Neuron (in vitro differentiated cells): ENCODE results near the gene FOXC1.

Experiments
- H2AFZ ChIP-seq: one replicate; pipeline ENCODE4 v1.6.1; 2013; ENCODE audit warnings: low read depth, mild to moderate bottlenecking, inconsistent platforms, low read length, moderate library complexity
- H3K27me3 ChIP-seq: one replicate; pipeline ENCODE4 v1.6.1; 2013; ENCODE audit warnings: low read length; ENCODE audit not compliant: insufficient read depth
- H3K36me3 ChIP-seq: one replicate; pipeline ENCODE4 v1.6.1; 2013; ENCODE audit warnings: low read length; ENCODE audit not compliant: insufficient read depth
- H3K4me1 ChIP-seq: one replicate; pipeline ENCODE4 v1.6.1; 2013; ENCODE audit warnings: low read length; ENCODE audit not compliant: insufficient read depth
- H3K4me3 ChIP-seq: 2 replicates; pipeline ENCODE4 v1.5.1; 2013; ENCODE audit warnings: mild to moderate bottlenecking, low read length, moderate library complexity
- H3K9me3 ChIP-seq: one replicate; pipeline ENCODE4 v1.6.1; 2013; ENCODE audit warnings: low read length

Gene FOXC1

GRCh38 chr6:1597924-1598323, 11.8 kb upstream of the FOXC1 start:
- Histone ChIP-seq H3K27me3 (peaks cover 15% of the 10 kb centered on the region), H2AFZ (no peak overlapping the region), H3K4me3 (no peak overlapping the region), H3K4me1 (peaks cover 9% of the 10 kb centered on the region), H3K36me3 (no peaks in the 10 kb centered on the region), H3K9me3 (no peaks in the 10 kb centered on the region)

DNA sequence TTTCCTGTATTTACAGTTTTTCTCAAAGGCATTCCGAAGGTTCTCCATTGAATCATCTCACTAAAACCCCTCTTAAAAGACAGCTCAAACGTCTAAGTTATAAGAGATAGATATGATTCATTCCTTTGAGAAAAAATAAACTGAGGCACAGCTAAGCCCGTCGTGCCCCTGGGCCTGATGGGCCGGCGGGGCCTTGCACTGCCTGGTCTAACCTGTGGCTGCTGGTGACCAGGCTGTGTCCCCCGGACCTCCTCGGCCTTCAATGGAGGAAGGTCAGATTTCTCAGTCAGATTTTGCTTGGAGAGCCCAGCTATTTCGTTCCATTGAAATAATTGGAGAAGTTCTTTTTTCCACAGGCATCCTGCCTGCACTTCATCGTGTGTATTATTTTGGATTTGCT, 11.3 kb upstream of the FOXC1 start:
- Histone ChIP-seq H3K36me3 (no peaks in the 10 kb centered on the region), H3K4me3 (no peak overlapping the region), H2AFZ (no peak overlapping the region), H3K9me3 (no peaks in the 10 kb centered on the region), H3K4me1 (peaks cover 9% of the 10 kb centered on the region), H3K27me3 (peaks cover 19% of the 10 kb centered on the region)

DNA sequence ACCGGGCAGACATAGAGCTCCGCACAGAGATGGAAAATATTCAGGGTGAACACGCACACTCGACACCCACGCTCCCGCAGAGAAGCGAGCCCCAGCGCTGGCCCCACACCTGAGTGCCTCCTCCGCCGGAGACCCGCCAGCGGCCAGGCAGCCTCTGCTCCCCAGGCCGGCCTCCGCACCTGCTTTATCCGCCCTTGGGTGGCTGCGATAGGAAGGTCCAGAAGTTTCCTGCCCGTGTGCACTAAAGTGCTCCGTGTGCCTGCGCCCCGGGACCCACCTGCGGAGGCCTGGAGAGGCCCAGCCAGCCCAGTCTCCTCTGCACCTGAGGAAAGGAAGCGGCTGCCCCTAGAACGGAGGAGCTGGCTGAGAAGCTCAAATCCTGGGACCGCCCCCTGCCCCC, 10.8 kb upstream of the FOXC1 start:
- Histone ChIP-seq H3K27me3 (peaks cover 23% of the 10 kb centered on the region), H3K4me3 (no peak overlapping the region), H2AFZ (no peak overlapping the region), H3K9me3 (no peaks in the 10 kb centered on the region), H3K4me1 (peaks cover 9% of the 10 kb centered on the region), H3K36me3 (no peaks in the 10 kb centered on the region)

- H3K36me3 ChIP-seq = no peaks in the 10 kb centered on the region
- no peak overlapping the region for H2AFZ ChIP-seq
- H3K9me3 ChIP-seq = no peaks in the 10 kb centered on the region
- peaks cover 24% of the 10 kb centered on the region for H3K27me3 ChIP-seq
- no peak overlapping the region for H3K4me3 ChIP-seq
- peaks cover 9% of the 10 kb centered on the region for H3K4me1 ChIP-seq
Measured at GRCh38 chr6:1599469-1599868, 10.2 kb upstream of the FOXC1 start.

DNA sequence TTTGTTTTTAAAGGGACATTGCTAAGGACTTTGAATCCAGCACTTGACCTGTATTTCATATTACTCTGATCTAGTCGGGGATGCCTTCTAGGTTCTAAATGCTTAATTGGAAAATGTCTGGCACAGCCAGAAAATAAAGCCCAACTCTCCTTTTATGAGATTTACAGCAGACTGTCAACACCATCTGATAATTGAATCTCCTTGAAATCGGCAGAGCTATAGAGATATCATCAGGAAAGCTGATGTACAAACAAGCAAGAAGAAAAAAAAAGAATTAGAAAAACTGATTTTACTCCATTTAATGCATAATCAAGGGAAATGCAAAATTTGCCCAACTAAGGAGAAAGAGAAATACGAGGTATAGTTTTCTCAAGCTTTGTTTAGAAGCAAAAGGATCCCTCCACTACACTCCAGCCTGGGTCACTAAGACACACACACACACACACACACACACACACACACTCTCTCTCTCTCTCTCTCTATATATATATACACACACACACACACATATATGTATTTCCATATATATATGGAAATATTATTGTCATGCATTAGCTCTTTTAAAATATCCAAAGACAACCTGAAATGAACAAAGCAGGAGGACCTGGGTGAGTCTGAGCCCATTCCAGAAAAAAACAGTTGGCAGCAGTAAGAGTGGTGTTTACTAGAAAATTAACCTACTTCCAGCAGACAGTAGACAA, 9.5 kb upstream of the FOXC1 start:
- Histone ChIP-seq H3K4me3 (no peak overlapping the region), H3K9me3 (no peaks in the 10 kb centered on the region), H3K27me3 (peaks cover 32% of the 10 kb centered on the region), H2AFZ (no peak overlapping the region), H3K4me1 (peaks cover 9% of the 10 kb centered on the region), H3K36me3 (no peaks in the 10 kb centered on the region)

GRCh38 chr6:1600764-1601157, 9.0 kb upstream of the FOXC1 start:
- H3K4me3 ChIP-seq = no peak overlapping the region
- H3K27me3 ChIP-seq = peaks cover 37% of the 10 kb centered on the region
- H3K36me3 ChIP-seq = no peaks in the 10 kb centered on the region
- H3K4me1 ChIP-seq = peaks cover 9% of the 10 kb centered on the region
- H3K9me3 ChIP-seq = no peaks in the 10 kb centered on the region
- H2AFZ ChIP-seq = no peak overlapping the region

DNA sequence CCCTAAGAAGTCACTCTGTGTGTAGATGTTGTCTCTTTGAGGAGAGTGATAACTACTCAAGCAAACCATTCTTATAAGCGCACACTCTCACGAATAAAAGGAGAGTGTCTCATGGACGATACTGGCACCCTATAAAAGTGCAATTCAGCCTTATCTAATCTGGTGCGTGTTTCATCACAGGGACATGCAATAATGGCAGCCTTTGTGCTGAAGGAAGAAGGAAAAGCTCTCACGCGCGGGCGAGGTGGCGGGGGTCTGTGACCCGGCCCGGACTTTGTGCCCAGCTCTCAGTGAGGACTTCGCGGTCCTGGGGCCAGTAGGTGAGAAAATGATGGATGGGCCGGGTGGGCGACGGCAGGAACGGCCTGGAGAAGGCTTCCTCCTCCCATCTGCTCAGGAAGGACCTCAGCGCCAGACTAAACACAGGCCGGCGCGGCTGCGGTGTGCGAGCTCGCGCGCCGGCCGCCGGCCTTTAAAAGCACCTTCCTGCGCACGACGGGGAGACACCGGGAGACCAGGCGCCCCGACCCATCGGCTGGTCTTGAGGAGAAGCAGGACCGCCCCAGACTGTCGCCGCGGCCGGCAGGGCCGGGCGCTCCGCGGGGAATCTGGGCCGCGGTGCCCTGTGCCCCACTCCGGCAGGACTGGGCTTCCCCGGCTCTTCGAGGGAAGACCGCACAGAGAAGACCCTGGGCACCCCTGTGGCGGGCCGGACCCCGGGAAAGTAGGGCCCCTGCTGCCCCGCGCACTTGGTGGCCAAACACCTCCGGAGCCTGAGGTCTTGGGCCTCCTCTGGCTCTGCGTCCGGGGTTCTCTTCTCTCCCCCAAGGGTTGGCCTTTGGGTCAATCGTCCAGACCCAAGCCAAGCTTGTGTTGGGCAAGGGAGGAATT, 8.3 kb upstream of the FOXC1 start:
- H3K27me3 ChIP-seq = peaks cover 43% of the 10 kb centered on the region

DNA sequence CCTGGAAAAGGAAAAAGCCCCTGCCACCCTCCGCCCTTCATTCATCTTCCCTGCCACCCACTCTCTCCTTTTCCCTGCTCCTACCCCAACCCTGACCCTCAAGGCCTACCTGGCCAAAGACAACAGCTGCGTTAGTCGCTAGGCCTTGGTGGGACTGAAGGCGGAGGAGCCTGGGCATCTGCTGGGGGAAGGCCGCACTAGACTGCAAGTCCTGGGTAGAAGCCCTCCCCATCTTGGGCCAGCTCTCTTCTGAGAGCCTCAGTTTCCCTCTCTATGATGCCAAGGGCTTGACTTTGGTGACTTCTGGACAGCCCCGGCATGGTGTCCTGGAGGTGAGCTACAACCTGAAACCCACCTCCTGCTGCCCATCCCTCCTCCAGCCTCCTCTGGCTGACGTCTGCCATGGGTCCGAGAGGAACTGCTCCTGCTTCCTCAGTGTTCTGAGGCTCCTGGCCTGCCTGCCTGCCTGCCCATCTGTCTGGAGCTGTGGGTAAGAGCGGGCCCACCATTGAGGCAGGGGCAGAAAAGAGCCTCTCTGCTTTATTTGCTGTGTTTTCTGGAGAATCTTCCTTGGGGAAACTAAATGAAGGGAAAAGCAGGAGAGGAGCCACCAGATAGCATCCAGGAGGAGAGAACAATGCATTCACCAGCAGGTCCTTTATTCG, 7.5 kb upstream of the FOXC1 start:
- H3K4me1 ChIP-seq = peaks cover 5% of the 10 kb centered on the region
- no peak overlapping the region for H3K4me3 ChIP-seq
- no peaks in the 10 kb centered on the region for H3K9me3 ChIP-seq
- peaks cover 51% of the 10 kb centered on the region for H3K27me3 ChIP-seq
- H2AFZ ChIP-seq = no peak overlapping the region
- no peaks in the 10 kb centered on the region for H3K36me3 ChIP-seq

More for the DNA sequence above, 8.3 kb upstream of the FOXC1 start:
- Histone ChIP-seq H3K9me3 (no peaks in the 10 kb centered on the region), H3K4me3 (no peak overlapping the region), H3K4me1 (peaks cover 6% of the 10 kb centered on the region), H2AFZ (no peak overlapping the region), H3K36me3 (no peaks in the 10 kb centered on the region)

DNA sequence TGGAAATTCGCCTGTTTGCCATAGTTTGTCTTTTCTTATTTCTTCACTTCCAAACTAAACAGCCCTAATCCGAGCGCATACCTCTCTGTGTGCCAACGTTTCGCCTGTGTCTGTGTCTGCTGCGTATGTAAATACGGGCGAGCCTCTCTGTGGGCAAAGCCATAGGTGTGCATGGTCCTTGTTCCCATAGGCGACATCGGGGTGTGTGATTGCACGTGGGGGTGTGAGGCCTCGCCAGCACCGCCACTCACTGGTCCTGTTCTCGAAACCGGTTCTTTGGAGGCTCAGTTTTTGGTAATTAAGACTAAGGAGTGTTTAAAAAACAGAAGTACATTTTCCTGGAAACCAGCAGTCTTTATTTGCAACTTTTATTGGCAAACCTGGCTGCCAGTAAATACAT, 6.0 kb upstream of the FOXC1 start:
- Histone ChIP-seq H3K4me1 (peaks cover 15% of the 10 kb centered on the region), H3K9me3 (no peaks in the 10 kb centered on the region), H3K4me3 (peak overlapping the region; percentile 47), H2AFZ (peak overlapping the region; percentile 87), H3K27me3 (peaks cover 63% of the 10 kb centered on the region), H3K36me3 (no peaks in the 10 kb centered on the region)

GRCh38 chr6:1604158-1605003, 5.3 kb upstream of the FOXC1 start:
- Histone ChIP-seq H2AFZ (peak overlapping the region; percentile 87), H3K27me3 (peaks cover 68% of the 10 kb centered on the region), H3K4me3 (peak overlapping the region; percentile 47), H3K9me3 (no peaks in the 10 kb centered on the region), H3K36me3 (no peaks in the 10 kb centered on the region), H3K4me1 (peaks cover 15% of the 10 kb centered on the region)

DNA sequence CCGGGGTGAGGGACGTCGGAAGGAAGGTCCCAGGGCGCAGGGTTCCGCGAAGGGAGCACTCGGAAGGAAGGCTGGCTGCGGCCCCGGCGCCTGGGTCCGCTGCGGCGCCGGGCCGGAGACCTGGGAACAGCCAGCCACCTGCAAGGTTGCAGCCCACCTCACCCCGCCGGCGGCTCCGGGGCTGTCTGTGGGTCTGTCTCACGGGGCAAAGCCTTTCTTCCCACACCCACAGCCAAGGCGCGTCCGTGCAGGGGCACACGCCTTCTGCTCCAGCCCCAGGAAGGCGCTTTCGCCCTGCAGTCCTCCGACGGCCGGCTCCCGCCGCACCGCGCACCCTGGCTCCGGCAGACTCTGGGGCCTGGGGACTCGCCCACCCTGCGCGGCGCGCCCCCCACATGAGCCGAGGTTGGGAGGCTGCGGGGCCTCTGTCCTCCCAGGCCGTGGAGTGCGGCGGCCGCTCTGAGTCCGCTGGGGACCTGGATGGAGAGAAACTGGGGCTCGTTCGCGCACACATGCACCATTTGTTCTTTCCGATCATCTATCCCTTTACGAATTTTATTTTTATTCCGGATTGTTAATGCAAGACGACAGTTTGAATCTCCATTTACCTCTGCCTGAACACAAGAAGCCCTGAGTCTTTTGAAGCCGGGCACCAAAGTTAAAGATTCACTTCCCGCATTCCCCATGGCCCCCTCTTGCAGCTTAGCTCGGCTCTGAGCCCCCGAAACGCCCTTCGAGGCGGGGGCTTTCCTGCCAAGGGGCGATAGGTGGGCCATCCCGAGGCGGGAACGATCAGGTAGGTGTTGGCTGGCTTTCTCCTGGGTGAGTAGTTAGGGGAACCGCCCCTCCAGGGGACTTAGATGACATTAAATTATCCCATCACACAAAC, 4.5 kb upstream of the FOXC1 start:
- H3K4me3 ChIP-seq = no peak overlapping the region

More for the DNA sequence above, 4.5 kb upstream of the FOXC1 start:
- Histone ChIP-seq H3K4me1 (peaks cover 15% of the 10 kb centered on the region), H2AFZ (peak overlapping the region; percentile 87), H3K36me3 (no peaks in the 10 kb centered on the region), H3K9me3 (no peaks in the 10 kb centered on the region), H3K27me3 (peaks cover 68% of the 10 kb centered on the region)
